Liver (tissue), 3 donors: ENCODE results near the gene OR10H3.

ENCODE experiments used
- ATF3 ChIP-seq: IDR thresholded peaks from 2 replicates; pipeline ENCODE4 v1.6.1; 2016; ENCODE audit warnings: antibody characterized with exemption
- CTCF ChIP-seq: fragments of 150-350 bp; IDR thresholded peaks from 2 replicates; pipeline ENCODE4 v1.5.1; 2017; ENCODE audit warnings: improper control_type of control experiment, low read depth, low read length; ENCODE audit not compliant: missing input control
- REST ChIP-seq: IDR thresholded peaks from 2 replicates; pipeline ENCODE4 v1.6.1; 2016; ENCODE audit warnings: antibody characterized with exemption, mild to moderate bottlenecking
- SP1 ChIP-seq: IDR thresholded peaks from 2 replicates; pipeline ENCODE4 v1.6.1; 2018; ENCODE audit warnings: antibody characterized with exemption, mild to moderate bottlenecking
- YY1 ChIP-seq: IDR thresholded peaks from 2 replicates; pipeline ENCODE4 v1.6.1; 2016; ENCODE audit warnings: antibody characterized with exemption, mild to moderate bottlenecking
- TF ChIP-seq, protein P1 (sequence below): IDR thresholded peaks from 2 replicates; pipeline ENCODE4 v1.6.1; 2016; ENCODE audit warnings: antibody characterized with exemption
- donor health status: healthy.
- donor health status: healthy.

GRCh38 chr19:15776991-15777970 is 39.5 kb downstream of the OR10H3 start:
- TF ChIP-seq CTCF (no peak), REST (no peak), SP1 (no peak), YY1 (no peak), ATF3 (no peak)
- TF ChIP-seq, protein P1, sequence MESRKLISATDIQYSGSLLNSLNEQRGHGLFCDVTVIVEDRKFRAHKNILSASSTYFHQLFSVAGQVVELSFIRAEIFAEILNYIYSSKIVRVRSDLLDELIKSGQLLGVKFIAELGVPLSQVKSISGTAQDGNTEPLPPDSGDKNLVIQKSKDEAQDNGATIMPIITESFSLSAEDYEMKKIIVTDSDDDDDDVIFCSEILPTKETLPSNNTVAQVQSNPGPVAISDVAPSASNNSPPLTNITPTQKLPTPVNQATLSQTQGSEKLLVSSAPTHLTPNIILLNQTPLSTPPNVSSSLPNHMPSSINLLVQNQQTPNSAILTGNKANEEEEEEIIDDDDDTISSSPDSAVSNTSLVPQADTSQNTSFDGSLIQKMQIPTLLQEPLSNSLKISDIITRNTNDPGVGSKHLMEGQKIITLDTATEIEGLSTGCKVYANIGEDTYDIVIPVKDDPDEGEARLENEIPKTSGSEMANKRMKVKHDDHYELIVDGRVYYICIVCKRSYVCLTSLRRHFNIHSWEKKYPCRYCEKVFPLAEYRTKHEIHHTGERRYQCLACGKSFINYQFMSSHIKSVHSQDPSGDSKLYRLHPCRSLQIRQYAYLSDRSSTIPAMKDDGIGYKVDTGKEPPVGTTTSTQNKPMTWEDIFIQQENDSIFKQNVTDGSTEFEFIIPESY: no peak
